ENCODE results near the gene AHRR.

Gene AHRR

GRCh38 chr5:312845-313244 is 8.7 kb upstream of the AHRR start:
- no peak overlapping the region for H3K4me3 ChIP-seq
- H3K27ac ChIP-seq: no peak overlapping the region
- no peak for TF ChIP-seq CTCF (IDR thresholded peaks at IDR 0.05)
- no peak for DNase-seq (ENCODE audit: low spot score)

- H3K4me3 ChIP-seq: no peak overlapping the region
- DNase-seq (ENCODE audit: low spot score): no peak
- H3K27ac ChIP-seq: no peak overlapping the region
- no peak for TF ChIP-seq CTCF (IDR thresholded peaks at IDR 0.05)
Observed at GRCh38 chr5:313265-313664, 8.2 kb upstream of the AHRR start.

GRCh38 chr5:313806-314376 is 7.6 kb upstream of the AHRR start:
- no peak overlapping the region for H3K27ac ChIP-seq
- H3K4me3 ChIP-seq: no peak overlapping the region
- DNase-seq (ENCODE audit: low spot score): no peak
- no peak for TF ChIP-seq CTCF (IDR thresholded peaks at IDR 0.05)

GRCh38 chr5:314676-315487 is 6.6 kb upstream of the AHRR start:
- no peak for TF ChIP-seq CTCF (IDR thresholded peaks at IDR 0.05)
- Histone ChIP-seq H3K27ac (no peak overlapping the region), H3K4me3 (no peak overlapping the region)
- no peak for DNase-seq (ENCODE audit: low spot score)

- TF ChIP-seq CTCF (IDR thresholded peaks at IDR 0.05): no peak
- H3K27ac ChIP-seq: no peak overlapping the region
- DNase-seq (ENCODE audit: low spot score): no peak
- H3K4me3 ChIP-seq: no peak overlapping the region
Observed at GRCh38 chr5:315488-316209, 5.9 kb upstream of the AHRR start.

- TF ChIP-seq CTCF (IDR thresholded peaks at IDR 0.05): no peak
- H3K27ac ChIP-seq: no peak overlapping the region
- no peak for DNase-seq (ENCODE audit: low spot score)
- no peak overlapping the region for H3K4me3 ChIP-seq
Observed at GRCh38 chr5:316210-317085, 5.1 kb upstream of the AHRR start.
